HTR-8/SVneo (cell line): ENCODE results near the gene LMAN2.
A peak's percentile ranks its signal among the peaks of the same experiment; 100 is the strongest.
"Not testable (repeated sequence)": the region's sequence is repeated elsewhere in the genome, so short reads cannot be mapped to it uniquely, and the experiment has no call there.

Source experiments
- DNase-seq: peaks from one replicate; pipeline ENCODE4 v3.0.0; 2011; ENCODE audit warnings: low spot score, mixed read lengths; ENCODE audit not compliant: insufficient read length
- FAIRE-seq: peaks from 2 replicates; lab custom pipeline; 2011; peaks lifted over from hg19 to GRCh38; lab: Jason Lieb, UNC

LMAN2 gene

GRCh38 chr5:177380805-177381126 is 29.3 kb upstream of the LMAN2 start:
- FAIRE-seq (no peak), DNase-seq (no peak)

DNA sequence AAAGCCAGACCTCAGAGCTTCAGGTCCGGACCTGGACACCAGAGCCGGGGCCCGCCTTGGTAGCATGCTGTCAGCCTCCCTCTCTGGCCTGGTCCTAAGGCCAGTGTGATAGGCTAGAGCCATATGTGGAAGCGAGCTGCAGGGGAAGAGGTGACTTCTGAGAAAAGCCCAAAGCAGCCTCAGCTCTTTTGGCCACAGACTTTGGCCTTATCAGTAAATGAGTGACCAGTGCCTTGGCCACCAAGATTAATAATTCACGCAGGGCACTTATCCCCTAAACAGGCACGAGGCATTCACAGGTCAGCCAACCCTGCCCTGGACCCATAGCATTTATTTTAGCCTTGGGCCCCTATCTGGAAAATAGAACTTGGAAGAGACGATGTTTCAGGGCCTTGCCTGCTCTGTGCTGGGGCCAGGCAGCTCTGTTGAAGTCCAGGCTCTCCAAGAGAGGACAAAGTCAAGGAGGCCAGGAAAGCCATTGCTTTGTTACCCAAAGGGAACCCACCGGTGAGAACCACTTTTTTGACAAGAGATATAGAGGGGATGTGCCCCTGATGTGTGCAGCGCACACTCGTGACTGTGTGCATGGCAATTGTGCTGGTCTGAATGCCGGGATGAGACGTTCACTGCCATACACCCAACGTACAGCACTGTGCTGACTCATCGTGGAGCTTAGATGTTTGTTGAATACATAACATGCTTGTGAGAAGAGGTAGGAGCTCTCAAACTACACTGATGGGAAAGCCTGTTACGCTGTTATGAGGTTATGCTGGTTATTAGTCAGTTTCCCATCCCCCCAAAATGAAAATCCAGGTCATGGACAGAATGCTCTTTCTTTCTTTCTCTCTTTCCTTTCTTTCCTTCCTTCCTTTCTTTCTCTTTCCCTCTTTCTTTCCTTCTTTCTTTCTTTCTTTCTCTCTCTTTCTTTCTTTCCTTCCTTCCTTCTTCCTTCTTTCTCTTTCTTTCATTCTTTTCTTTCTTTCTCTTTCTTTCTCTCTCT is 27.7 kb upstream of the LMAN2 start:
- DNase-seq = peak; percentile 38
- FAIRE-seq = peak; percentile 52

- no peak for FAIRE-seq
- DNase-seq = no peak
These were observed 26.6 kb upstream of the LMAN2 start for GRCh38 chr5:177377851-177378776.

DNA sequence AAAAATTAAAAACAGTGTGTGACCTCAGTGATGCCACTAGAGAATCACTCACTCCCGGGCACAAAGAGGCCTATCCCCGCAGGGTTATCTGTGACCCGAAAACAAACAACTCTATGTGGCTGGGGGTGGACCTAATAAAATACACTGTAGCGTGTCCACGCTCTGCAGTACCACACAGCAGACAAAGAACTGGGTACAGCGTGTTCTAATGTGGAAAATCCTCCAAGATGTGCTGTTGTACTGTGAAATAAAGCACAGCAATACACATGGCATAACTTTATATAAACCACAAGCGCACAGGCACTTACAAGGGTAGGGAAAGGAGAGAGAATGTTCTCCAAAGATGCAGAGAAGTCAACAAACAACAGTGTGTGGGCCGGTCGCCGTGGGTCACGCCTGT is 24.6 kb upstream of the LMAN2 start:
- FAIRE-seq (no peak), DNase-seq (no peak)

- DNase-seq, FAIRE-seq: not testable (repeated sequence)
These were observed 24.0 kb upstream of the LMAN2 start for GRCh38 chr5:177375516-177375915.

DNA sequence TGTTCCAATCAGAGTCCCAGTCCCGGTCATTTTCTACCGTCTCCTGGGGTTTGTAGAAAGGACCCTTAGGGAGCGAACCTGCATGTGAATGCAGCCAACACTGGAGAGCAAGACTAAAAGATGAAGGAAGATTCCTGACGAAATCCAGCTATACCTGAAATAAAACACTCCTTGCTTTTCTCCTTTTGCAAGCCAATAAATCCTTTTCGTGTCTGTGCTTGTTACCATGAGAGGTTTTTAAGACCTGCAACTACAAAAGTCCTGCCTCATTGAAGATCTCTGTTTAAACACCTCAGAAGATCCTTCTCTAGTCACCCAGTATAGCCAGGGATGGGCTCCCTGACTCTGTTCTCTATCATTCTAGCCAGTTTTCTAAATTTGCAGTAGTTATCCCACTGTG is 22.7 kb upstream of the LMAN2 start:
- no peak for FAIRE-seq

GRCh38 chr5:177373806-177374205 is 22.3 kb upstream of the LMAN2 start:
- FAIRE-seq = no peak
- no peak for DNase-seq

More for the DNA sequence above, 22.7 kb upstream of the LMAN2 start:
- no peak for DNase-seq

GRCh38 chr5:177372910-177373309 is 21.4 kb upstream of the LMAN2 start:
- no peak for FAIRE-seq
- DNase-seq = no peak

DNA sequence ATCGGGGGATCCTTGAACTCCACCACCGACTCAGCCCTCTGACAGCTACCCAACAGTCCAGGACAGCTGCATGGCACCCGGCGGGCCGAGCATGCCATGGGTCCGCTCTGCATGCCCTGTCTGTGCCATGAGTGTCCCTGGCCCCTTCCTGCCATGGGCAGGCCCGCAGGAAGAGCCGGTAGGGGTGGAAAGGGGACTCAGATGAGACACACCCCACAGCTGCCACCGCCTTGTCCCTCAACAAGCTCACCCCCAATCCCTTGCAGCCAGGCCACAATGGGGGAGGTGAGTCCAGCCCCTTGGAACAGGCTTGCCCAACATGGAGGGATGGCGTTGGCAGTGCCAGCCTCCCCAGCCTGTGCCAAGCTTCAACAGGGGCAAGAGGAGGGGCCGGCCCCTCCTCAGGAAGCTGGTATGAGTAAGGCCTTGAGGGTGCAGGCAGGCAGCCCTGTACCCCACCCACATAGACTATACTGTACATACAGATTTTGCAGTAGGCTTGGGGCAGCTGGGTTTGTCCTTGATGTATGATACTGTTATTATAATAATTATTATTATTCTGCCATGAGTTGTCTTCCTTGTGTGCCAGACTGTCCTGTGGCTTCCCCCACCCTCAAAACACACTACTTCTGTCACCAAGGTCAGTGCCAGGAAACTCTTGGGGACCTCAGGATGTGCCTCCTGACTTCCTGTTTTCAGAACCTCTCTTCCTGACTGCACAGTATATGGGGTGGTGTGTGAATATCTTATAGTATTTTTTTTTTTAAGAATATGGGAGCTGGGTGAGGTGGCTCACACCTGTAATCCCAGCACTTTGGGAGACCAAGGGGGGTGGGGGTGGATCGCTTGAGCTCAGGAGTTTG is 20.8 kb upstream of the LMAN2 start:
- FAIRE-seq (no peak), DNase-seq (no peak)

GRCh38 chr5:177371120-177372033 is 19.9 kb upstream of the LMAN2 start:
- DNase-seq (no peak), FAIRE-seq (no peak)

DNA sequence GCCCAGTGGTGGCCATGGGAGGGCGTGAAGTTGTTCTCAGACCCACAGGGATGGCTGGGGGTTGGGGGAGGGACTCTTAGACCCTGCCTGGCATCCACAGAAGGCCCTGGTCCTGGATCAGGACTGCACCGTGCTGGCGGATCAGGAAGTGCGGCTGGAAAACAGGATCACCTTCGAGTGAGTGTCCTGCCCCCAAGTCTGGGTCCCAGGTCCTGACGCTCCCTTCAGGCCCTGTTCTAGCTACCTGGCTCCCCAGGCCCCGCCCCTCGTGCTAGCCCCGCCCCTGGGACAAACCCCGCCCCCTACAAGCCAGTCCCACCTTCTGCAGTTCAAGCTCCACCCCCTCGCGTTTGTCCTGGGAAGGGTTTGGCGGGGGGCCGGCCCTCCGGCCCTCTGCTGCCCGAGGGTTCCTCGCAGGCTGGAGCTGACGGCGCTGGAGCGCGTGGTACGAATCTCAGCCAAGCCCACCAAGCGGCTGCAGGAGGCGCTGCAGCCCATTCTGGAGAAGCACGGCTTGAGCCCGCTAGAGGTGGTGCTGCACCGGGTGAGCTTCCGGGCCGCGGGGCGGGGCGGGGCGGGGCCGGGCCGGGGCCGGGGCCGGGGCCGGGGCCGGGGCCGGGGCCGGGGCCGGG is 19.1 kb upstream of the LMAN2 start:
- peak; percentile 92 for DNase-seq
- peak; percentile 93 for FAIRE-seq

GRCh38 chr5:177369645-177370440 is 18.4 kb upstream of the LMAN2 start:
- no peak for DNase-seq
- FAIRE-seq = no peak

- DNase-seq = peak; percentile 64
These were observed 17.6 kb upstream of the LMAN2 start for GRCh38 chr5:177368869-177369644.

DNA sequence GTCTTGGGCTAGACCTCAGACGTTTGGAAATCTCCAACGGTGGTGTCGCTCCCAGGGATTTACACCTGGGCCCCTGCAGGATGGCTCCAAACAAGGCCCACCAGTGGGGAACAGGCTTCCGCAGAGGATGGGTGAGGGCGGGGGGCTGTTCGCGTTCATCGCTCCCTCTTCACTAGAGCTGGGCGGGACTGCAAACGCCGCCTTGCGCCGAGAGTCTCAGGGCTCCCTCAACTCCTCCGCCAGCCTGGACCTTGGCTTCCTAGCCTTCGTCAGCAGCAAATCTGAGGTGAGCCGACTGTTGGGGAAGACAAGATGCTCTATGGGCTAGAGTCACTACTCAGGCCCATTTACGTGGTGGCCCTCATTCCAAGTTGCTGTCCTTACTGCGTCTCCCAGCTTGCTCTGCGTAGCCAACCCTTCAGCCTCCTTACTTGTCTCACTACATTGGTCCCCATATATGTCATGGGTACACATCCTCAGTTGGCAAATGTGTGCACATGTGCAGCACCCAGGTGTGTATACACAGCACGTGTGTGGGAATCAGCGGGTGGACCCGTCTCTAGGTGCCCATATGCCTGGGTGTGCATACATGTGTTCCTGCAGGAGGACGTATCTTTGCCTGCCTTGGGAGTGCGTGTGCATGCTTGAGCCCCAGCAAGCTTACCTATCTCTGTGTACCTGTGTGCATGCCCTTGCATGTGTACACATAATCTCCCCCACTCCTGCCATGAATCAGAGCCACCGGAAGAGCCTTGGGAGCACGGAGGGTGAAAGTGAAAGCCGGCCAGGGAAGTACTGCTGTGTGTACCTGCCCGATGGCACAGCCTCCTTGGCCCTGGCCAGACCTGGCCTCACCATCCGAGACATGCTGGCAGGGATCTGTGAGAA is 16.8 kb upstream of the LMAN2 start:
- FAIRE-seq = peak; percentile 20
- DNase-seq = no peak

More at GRCh38 chr5:177368869-177369644, 17.6 kb upstream of the LMAN2 start:
- FAIRE-seq = peak; percentile 48

GRCh38 chr5:177367323-177367848 is 15.9 kb upstream of the LMAN2 start:
- DNase-seq (no peak), FAIRE-seq (no peak)
